HG02870 (cell line): ENCODE measurements around the gene GALT.
"Not testable (repeated sequence)": the region's sequence is repeated elsewhere in the genome, so short reads cannot be mapped to it uniquely, and the experiment has no call there.

Experiments used
- ATAC-seq: cut with Tn5 transposase; IDR thresholded peaks from one replicate; pipeline ENCODE4 v1.9.1; 2021; ENCODE audit warnings: mild to moderate bottlenecking, moderate library complexity; ENCODE audit not compliant: unreplicated experiment

The GALT gene

DNA sequence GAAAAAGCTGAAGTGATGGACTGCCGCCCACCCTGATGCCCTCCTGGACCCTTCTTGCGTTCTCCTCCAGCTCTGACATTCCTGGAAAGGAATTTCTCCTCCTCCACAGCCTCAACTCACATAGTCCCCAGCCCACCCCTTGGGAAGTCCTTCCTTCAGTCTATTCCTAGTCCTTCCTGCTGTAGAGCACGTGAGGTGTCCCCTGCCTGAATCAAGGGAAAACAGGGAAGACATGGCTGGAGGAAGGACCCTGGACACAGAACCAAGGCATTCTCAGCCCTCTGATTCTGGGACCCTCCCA, 21.3 kb upstream of the GALT start:
- no peak for ATAC-seq

DNA sequence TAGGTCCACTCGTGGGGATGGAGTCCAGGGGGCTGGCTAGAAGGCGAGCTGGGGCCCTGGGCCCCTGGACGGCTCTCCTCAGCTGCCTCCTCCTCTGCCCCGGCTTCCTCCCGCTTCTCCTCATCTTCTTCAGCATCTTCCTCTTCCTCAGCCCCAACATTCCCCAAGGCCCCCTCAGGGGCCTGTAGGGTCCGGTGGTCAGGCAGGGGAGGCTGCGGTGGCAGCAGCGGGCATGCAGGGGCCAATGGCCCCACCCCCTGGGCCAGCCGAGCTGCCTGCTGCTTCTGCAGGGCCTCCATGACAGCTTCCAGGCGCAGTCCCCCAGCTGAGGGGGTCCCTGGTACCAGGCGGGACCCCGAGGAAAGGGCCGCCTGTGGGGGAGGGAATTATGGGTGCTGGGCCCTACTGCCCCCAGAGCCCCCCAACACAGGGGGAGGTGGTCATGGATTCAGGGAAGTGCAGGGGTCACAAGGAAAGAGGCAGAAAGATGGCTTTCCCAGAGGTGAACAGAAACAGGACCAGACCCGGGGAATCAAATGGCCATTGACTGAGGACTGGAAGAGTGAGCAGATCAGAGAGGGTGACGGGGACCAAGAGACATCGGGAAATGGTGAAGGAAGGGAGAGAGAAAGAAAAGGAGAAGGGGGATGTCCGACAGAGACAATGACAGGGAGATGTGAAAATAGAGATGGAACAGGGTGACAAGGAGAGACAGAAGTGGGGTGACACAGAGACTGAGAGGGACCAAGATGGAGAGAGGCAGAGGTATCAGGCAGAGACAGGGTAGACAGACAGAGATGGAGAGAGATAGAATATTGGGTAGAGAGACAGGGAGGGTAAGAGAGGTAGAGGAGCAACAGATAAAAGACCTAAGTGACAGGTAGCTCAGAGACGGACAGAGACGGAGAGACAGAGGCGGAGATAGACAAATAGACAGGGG, 18.5 kb upstream of the GALT start:
- no peak for ATAC-seq

DNA sequence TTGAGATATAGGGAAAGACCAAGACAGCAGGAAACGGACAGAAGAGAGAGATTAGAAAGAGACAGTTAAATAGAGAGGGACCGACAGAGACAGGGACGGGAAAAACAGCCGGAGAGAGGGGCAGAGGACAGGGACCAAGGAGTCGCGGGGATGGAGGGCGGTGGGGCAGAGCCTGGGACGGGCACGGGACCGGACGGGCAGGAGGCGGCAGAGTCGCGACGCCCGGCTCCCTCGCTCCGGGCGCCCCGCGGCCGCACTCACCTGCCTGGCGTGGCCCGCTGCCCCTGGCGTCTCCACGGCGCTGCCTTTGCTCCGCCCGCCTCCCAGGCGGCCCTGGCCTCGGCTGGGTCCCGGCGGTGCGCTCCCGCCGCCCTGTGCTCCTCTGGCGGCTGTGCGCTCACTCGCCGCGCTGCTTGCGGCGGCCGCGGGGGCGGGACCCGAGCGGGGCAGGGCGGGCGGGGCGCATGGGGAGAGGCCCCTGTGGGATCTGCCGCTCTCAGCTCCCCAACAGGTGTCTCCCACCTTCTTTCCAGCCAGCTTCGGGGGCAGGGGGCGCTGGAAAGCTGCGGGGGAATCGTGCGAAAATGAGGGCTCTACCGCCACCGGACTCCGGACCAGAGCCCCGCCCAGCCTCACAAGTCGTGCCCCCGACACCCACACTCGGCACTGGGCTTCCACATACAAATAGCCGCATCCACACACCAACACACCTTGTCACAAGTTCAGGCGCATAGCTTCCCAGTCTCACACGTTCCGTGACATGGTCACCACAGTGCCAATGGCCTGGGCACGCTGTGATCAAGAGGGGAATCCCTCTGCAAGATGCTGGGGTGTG, 17.6 kb upstream of the GALT start, which contains the start of gene ARID3C:
Gene ARID3C, minus strand, starts transcription at position 411 of the 835 bp plus-strand sequence. CDS start 1,052 bp downstream, outside the sequence.
- no peak for ATAC-seq

DNA sequence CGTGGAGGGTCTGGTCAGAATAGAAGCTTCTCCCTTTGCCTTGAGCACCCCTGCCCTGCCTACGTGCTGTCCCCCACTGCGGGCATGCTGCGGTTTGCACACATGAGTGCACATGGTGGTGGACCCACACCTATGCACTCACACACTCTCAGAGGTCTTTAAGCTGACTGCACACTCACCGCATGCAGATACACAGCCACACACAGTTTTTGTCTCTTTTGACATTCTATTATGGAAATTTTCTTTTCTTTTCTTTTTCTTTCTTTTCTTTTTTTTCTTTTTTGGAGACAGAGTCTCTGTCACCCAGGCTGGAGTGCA, 17.0 kb upstream of the GALT start:
- no peak for ATAC-seq

DNA sequence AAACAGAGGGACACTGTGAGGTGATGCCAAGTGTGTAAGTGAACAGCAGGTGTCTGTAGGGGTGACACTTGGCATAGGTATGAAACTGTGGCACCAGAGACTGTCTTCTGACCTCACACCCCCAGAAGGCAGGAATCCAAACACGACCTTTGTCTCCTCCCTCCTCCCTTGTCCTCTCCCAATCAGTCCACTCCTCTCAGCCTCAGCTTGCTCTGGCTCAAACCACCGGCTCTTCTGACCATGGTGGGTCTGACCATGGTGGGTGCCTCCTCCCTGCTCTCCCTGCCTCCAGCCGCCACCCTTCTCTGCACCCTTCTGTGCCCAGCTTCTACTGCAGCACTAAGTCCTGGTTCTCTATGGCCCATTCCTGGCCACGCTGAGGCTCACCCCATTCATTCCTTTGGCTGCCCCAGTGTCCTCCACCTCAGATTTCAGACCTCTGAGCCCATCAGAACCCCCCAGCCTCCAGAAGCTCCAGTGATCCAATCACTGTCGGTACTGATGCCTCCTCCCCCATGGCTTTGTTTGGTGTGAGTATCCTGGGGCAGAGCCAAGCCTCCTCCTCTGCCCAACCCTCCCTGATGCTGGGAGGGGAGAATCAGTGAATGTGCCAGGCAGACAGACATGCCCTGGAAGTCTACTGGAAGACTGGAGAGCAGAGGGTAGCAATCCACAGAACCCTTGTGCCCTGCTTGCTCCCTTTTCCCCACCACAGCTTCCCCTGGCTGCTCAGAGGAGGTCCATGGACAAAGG, 15.9 kb upstream of the GALT start:
- ATAC-seq: no peak

DNA sequence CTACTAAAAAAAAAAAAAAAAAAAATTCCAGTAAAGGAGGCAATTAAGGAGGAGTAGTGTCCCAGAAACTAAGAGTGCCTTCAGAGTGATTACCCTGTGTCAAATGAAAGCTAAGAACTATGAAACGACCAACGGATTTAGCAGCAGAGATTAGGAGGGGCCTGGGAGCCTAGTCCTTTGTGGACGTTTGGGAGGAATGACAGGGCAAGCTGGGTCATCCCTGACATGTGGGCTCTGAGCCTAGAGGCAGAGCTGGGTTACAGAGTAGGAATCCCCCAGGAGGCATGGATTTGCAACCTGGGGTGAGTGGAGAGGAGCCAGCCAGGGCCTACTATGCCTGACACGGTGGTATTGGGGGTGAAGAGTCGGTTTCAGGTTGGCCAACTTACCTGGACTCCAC, 13.3 kb upstream of the GALT start:
- ATAC-seq: no peak

DNA sequence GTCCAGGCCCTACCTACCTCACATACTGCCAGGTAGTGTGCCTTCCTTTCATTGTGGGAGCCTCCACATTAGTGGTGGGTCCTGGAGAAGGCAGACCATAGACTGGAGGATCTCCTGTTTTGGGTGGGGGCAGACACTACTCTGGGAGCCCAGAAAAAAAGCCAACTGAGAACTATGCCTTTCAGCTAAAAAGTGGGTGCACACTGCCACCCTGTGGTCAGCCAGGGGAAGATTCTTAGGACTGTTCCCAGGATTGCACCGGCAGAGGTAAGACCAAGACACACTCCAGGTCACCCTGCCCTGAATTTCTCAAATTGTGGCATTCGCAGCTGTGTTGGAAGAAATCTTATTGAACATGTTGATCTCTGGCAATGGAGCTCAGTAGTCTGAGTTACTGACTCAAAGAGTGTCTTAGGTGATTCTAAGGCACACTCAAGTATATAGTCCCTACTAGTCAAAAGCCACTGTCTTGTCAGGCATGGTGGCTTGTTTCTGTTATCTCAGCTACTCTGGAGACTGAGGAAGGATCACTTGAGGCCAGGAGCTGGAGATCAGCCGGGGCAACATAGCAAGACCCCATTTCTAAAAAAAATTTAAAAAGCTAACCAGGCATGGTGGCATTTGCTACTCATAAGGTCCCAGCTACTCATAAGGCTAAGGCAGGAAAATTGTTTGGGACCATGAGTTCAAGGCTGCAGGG, 12.5 kb upstream of the GALT start:
- ATAC-seq: no peak

DNA sequence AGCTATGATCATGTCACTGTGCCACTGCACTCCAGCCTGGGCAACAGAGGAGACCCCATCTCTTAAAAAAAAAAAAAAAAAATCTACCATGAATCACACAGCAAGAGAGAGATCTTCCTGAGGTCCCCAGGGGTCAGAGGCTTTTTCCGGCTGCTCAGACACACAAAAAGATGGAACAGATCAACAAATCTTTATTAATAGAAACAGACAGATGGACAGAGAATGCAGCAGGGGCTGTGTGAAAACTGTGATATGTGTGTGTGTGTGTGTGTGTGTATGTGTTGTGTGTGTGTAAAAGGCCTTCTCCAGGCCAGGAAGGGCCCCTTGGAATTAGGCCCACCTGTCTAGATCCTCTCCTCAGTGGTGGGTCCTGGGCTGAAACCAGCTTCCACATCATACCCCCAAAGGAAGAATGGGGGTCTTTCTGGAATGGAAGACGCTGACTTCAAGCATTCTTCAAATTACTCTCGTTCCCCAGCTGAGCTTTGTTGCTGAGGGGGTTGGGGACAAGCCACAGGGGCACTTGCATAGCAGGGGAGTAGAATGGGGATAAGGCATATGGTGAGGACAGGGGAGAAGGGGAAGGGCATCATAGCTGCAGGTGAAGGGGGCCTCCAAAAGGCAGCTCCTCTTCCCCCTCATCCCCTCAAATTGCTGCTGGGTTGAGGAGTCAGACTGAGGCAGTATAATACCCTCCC, 11.8 kb upstream of the GALT start:
- no peak for ATAC-seq

DNA sequence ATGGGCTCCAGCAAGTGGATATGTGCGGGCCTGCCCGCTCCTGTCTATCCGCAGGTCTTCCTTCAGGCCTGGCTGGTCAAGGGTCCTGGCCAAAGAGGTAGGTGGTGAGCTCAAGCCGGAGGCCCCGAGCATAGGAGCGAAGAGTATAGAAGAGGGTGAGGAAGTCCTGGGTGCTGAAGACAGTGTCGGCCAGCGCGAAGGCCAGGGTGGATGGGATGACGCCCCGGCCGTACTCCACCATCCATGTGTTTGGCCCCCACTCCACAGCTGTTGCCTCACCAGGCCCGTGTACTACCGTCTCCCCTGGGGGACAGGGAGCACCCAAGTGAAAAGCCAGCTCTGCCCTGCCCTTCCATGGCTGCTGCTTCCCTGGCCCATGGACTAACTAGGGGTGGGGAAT, 10.9 kb upstream of the GALT start:
- ATAC-seq: no peak

DNA sequence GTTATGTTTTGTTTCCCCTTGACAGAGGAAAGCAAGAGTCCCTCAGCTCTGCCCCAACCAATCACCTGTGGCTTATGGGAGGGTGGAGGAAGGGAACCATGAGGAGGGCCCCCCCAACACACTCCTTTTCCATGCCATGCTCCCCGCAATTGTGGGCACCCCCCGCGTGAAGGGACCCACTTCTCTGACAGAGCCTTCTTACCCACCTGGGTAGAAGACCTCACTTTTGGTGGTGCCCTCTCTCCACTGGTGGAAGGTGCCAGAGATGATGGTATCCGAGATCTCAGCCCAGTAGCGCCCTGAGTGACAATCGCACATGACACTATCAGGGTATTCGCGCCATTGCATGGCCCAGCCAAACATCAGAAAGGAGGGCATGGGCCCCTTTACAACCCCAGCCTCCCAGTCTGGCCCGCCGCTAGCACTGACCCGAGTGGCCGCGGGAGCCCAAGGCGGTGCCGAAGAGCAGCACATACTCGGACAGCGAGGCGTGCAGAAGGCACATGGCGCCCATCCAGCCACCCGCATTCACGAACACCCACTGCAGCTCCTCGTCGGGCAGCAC, 9.6 kb upstream of the GALT start:
- no peak for ATAC-seq

DNA sequence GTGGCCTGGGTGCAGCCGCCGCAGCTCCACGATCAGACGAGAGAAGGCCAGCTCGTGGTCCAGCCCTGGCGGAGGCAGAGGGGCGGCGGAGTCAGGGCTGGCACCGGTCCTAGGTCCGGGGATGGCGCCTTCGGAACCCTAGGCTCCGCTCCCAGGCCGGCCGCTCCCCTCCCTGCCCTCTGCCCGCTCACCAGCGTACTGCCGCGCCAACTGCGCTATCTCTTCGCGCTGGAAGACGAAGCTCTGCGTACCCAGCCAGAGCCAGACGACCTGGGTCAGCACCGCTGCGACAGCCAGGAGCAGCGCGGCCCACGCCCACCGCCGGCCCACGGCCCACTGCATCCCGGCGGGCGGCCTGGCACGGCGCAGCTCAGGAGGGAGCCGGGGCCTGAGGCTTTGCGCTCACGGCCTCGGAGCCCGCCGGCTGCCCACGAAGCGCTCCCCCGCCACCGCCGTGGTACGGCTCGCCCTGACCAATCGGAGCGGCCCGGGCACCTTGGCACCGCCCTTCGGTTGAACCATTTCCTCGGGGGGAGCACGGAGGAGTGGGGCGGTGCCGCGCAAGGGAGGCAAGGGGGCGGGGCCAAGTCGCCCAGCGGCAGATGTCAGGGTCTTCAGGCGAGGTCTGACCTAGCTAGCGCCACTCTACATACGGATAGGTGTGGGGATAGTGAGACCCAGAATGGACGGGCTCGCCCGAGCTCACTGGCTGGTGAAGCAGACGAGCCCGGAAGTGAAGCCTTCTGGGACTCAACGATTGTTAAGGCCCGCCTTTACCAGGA, 8.9 kb upstream of the GALT start, which contains the start of gene SIGMAR1:
Gene SIGMAR1, minus strand, starts transcription at position 432 of the 782 bp plus-strand sequence. Its CDS starts 90 bp downstream, at position 342.
- peak; percentile 82 for ATAC-seq

DNA sequence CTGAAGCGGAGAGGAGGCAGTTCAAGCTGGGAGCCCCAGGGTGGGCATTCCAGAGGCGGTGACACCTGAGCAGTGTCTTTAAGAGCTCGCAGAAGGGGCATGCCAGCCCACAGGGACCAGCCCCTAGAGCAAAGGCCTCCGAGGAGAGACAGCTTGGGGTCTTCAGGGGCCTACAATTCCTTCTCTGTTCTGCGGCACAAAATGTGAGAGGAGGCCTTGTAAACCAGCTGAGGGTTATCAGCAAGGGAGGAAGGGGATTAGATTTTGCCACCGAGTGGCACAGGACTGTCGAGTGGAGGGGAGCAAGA, 8.4 kb upstream of the GALT start:
- ATAC-seq: no peak

DNA sequence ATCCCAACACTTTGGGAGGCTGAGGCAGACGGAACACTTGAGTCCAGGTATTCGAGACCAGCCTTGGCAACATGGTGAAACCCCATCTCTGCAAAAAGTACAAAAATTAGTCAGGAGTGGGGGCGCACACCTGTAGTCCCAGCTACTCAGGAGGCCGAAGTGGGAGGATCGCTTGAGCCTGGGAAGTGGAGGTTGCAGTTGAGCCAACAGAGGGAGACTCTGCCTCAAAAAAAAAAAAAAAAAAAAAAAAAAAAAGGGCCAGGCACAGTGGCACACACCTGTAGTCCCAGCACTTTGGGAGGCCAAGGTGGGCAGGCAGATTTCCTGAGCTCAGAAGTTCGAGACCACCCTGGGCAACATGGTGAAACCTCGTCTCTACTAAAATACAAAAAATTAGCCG, 7.2 kb upstream of the GALT start:
- not testable (repeated sequence) for ATAC-seq

DNA sequence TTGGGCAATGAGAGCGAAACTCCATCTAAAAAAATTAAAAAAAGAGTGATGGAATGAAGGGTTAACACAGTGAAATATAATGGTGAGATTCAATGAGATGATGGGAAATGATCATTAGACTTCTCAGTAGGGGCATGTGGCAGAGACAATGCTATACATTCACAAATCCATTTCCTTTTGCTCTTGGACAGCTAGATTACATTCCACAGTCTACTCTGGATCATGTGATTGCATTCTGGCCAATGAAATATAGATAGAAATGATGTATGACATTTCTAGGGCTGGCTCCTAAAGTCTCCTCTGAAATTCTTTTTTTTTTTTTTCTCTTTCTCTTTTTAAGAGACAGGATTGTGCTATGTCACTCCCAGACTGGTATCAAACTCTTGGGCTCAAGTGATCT, 3.8 kb upstream of the GALT start:
- no peak for ATAC-seq

DNA sequence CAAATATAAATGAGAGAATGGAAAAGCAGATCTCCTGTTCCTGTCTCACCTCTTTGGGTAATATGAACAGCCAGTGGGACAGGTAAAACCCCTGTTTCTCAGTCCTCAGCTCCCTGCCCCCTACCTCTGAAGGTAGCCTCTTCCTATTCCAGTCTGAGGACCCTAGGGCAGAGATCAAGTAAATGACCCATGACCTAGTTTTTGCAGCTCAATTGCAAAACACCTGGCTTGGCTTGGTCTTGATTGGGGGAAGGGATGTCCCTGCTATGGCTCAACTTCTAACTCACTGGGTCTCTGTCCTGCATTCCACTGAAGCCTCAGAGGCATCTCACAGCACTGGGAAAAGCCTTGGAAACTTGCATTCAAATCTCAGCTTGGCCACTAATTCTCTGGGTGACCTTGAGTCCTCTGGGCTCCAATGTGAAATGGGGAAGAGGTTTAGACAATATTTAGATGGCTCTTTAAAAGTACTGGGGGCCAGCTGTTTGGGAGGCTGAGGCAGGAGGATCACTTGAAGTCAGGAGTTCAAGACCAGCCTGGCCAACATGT, 1.6 kb upstream of the GALT start:
- no peak for ATAC-seq

DNA sequence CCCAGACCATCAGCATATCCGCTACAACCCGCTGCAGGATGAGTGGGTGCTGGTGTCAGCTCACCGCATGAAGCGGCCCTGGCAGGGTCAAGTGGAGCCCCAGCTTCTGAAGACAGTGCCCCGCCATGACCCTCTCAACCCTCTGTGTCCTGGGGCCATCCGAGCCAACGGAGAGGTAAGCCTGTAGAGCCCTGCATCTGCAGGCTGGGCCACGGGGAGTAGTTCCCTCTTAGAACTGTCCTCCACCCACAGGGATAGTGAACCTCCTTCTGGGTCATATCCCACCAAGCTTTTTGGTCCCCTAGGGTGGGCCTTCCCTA, 569 bp downstream of the GALT start:
- ATAC-seq: peak; percentile 12

DNA sequence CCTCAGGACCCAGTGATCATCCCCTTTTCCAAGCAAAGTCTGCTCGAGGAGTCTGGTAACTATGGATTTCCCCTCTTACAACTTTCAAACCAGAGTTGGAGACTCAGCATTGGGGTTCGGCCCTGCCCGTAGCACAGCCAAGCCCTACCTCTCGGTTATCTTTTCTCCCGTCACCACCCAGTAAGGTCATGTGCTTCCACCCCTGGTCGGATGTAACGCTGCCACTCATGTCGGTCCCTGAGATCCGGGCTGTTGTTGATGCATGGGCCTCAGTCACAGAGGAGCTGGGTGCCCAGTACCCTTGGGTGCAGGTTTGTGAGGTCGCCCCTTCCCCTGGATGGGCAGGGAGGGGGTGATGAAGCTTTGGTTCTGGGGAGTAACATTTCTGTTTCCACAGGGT, 1.2 kb downstream of the GALT start:
- ATAC-seq: no peak

DNA sequence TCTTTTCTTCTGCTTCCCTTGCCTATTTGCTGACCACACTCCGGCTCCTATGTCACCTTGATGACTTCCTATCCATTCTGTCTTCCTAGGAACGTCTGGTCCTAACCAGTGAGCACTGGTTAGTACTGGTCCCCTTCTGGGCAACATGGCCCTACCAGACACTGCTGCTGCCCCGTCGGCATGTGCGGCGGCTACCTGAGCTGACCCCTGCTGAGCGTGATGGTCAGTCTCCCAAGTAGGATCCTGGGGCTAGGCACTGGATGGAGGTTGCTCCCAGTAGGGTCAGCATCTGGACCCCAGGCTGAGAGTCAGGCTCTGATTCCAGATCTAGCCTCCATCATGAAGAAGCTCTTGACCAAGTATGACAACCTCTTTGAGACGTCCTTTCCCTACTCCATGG, 2.2 kb downstream of the GALT start:
- ATAC-seq: no peak

DNA sequence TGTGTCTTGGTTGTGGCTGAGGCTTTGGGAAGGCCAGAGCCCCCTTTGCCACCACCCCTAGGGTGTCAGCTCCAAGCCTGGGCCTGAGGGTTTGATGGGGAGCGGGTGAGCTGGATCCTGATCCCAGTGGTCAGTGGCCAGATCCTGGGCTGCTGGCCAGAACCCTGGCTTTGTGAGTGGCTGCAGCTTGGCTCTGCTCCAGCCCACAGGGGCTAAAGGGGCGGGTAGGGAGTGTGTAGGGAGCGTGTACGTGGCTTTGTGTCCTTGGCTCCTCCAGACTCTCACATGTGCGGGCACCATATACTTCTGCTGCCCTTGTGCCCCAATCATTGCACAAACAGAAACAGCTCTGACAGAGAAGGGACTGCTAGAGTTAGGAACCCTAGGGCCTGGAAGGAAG, 4.3 kb downstream of the GALT start:
- ATAC-seq: no peak
